IPS-15b (cell line): ENCODE measurements around the gene UBE2M.
A peak's percentile ranks its signal among the peaks of the same experiment; 100 is the strongest.

ENCODE experiments used
- H3K27me3 ChIP-seq: one replicate; pipeline ENCODE4 v1.6.1; 2013; ENCODE audit warnings: low read length; ENCODE audit not compliant: control insufficient read depth, insufficient read depth
- H3K36me3 ChIP-seq: one replicate; pipeline ENCODE4 v1.6.1; 2013; ENCODE audit warnings: low read length; ENCODE audit not compliant: control insufficient read depth, insufficient read depth
- H3K4me1 ChIP-seq: one replicate; pipeline ENCODE4 v1.6.1; 2013; ENCODE audit warnings: mild to moderate bottlenecking, low read length; ENCODE audit not compliant: control insufficient read depth, insufficient read depth
- H3K4me3 ChIP-seq: one replicate; pipeline ENCODE4 v1.5.1; 2013; ENCODE audit warnings: low read depth, low read length
- H3K9ac ChIP-seq: one replicate; pipeline ENCODE4 v1.6.1; 2013; ENCODE audit warnings: low read depth, mild to moderate bottlenecking, low read length
- H3K9me3 ChIP-seq: one replicate; pipeline ENCODE4 v1.6.1; 2013; ENCODE audit warnings: mild to moderate bottlenecking, low read length; ENCODE audit not compliant: control insufficient read depth, insufficient read depth

The UBE2M gene

DNA sequence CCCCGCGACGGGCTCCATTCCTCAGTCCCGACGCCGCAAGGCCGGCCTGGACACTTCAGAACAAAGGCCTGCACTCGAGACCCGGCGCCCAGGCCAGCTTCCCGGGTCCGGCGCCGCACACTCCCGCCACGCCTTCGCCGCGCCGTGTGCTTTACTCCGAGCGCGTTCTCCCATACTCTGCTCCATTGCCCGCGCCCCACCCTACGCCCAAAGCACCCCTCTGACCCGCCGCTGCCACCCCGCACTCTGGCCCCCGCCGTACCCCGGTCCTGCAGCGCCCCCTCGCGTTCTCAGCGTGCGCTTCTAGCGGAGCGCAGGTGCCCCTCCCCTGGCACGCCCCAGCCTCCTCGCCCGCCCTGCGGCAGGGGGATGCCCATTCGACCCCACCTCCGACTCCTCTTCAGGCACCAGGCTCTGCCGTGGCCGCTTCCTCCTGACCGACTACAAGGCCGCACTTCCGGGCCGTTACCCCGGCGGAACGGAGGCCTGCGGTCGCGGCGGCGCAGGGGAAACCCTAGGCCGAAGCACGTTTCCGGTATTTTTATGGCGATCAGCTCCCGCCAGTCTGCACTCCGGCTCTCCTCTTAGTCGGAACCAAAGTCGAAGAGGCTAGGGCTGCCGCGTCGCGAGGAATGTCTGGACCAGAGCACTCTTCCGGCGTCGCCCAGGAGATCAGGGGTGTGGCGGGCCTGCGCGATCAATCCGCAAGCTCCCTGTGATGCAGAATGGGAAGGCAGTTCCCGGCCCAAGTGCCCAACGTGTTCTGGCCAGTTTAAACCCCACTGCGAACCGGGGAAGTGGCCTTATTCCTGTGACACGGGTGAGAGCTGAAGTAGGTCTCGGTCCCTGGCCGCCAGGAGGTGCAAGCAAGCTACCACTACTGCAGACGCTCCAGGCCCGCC, 38.8 kb downstream of the UBE2M start, which contains the start of gene ZBTB45:
Gene ZBTB45, minus strand, starts transcription at position 456 of the 902 bp plus-strand sequence. CDS start 2,137 bp downstream, outside the sequence.
- Histone ChIP-seq H3K4me1 (peaks cover 11% of the 10 kb centered on the region), H3K9ac (peak within 1 kb of the TSS; percentile 94), H3K4me3 (peak within 1 kb of the TSS; percentile 91), H3K9me3 (no peaks in the 10 kb centered on the region), H3K36me3 (peaks cover 12% of the 10 kb centered on the region), H3K27me3 (no peaks in the 10 kb centered on the region)

DNA sequence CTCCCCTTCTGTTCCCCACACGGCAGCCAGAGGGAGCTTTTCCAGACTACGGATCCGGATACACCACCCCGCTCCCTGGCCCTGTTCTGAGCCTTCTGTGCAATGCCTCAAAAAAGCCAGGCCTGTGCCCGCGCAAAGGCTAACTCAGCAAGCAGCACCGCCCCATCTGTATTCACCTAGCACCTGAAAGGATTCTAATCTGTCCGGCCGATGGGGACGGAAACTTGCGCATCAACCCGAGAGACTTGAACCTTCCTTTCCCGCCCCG, 39.4 kb downstream of the UBE2M start:
- Histone ChIP-seq H3K4me1 (peaks cover 14% of the 10 kb centered on the region), H3K36me3 (peaks cover 12% of the 10 kb centered on the region), H3K9ac (peak overlapping the region; percentile 94), H3K27me3 (no peaks in the 10 kb centered on the region), H3K9me3 (no peaks in the 10 kb centered on the region), H3K4me3 (peak overlapping the region; percentile 91)

DNA sequence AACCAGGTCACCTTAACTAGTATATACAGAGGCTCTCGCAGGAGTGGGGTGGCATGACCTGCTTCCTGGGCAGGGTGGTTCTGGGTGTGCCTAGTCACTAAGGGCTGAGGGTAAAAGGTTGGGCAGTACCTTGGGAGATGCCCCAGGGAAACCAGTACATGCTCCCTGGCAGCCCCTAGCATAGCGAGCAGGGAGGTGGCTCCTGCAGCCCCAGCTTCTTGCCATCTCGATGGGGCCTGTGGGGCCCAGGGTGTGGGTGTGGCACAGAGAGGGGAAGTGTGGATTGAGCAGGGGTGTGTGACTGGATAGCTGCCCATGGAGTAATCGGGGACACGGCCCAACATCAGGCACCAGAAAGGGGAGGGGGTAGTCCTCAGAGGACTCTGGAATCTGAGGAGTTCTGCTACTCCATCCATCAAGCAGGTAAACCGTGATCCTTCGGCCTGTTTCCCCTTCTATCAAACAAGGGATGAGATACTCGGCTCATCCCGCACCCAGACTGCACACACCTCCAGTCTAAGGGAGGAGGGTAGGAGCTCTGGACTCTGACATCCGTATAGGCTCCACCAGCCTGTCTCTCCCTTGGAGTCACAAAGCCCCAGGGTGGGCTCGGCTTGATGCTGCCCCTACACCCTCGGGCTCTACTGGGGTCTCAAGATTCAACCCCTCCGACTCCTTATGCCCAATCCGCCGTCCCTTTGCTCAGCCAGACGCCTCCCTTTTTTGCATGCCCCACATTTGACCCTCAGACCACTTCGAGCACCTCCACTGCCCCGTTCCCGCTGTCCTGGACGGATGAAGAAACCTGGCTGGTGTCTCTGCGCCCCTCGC, 39.9 kb downstream of the UBE2M start:
- peaks cover 12% of the 10 kb centered on the region for H3K36me3 ChIP-seq
- H3K27me3 ChIP-seq = no peaks in the 10 kb centered on the region
- peak overlapping the region; percentile 94 for H3K9ac ChIP-seq
- peaks cover 14% of the 10 kb centered on the region for H3K4me1 ChIP-seq
- H3K4me3 ChIP-seq = peak overlapping the region; percentile 91
- H3K9me3 ChIP-seq = no peaks in the 10 kb centered on the region

DNA sequence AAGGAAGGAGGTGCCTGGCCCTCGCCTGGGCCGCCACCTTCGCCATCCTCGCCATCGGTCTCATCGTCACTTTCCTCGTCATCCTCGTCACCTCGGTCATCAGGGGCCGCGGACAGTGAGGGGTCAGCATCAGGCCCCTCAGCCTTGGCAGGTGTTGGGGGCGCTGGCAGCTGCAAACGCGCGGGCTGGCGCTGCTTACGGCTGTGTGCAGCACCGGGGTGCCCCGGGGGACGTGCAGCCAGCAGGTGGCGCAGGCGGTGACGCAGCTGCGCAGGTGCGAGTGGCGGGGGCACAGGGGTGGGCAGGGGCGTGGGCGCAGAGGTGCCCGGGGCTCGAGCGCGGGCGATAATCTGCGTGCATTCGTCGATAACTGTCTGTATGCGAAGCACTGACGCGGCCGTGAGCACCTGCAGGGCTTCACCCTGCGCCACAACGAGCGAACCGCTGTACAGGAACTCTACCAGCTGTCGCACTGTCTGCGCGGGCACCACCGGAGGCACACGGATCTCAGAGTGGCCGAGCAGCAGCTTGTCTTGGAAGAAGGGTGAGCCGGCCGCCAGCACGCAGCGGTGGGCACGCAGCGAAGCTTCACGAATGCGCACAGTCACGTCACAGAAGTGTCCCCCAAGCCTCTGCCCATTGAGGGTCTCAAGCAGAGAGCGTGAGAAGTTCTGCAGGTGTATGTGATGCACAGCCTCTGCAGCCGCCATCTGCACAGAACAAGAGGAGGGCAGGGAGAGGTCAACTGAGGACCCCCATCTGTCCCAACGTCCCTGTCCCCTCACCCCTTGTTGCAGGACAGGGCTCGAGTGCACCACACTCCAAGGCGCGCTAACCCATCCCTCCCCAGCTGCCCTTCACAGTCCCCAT, 41.2 kb downstream of the UBE2M start:
- no peak overlapping the region for H3K9ac ChIP-seq
- H3K9me3 ChIP-seq = no peaks in the 10 kb centered on the region
- H3K36me3 ChIP-seq = peaks cover 12% of the 10 kb centered on the region
- H3K4me3 ChIP-seq = no peak overlapping the region
- peaks cover 14% of the 10 kb centered on the region for H3K4me1 ChIP-seq
- H3K27me3 ChIP-seq = no peaks in the 10 kb centered on the region

DNA sequence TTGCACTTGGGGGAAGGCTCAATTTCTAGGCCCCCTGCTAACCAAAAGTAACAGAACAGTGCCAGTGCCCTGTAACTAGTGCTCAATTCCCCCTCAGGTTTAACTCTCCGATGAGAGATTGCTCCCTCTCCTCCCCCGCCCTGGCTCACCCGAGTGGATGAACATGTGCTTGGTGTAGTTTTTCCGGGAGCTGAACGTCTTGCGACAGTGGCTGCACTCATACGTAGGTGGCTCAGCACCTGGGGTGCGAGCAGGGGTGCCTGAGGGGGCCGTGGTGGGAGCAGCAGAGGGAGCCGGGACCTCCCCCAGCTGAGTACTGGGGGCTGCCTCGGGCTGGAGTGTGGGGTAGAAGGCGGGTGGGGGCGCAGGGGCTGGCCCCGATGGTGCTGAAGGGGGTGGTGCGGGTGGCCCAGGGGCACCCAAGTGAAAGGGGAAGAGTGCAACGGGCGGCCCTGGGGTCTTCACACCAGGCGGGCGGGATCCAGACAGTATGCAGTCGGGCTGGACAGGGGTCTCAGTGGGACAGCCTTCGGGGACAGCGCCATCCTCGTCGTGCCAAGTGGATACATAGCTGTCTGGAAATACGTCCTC, 42.1 kb downstream of the UBE2M start:
- no peak overlapping the region for H3K9ac ChIP-seq
- H3K36me3 ChIP-seq = peaks cover 12% of the 10 kb centered on the region
- H3K4me3 ChIP-seq = no peak overlapping the region
- H3K9me3 ChIP-seq = no peaks in the 10 kb centered on the region
- H3K4me1 ChIP-seq = peaks cover 11% of the 10 kb centered on the region
- no peaks in the 10 kb centered on the region for H3K27me3 ChIP-seq

DNA sequence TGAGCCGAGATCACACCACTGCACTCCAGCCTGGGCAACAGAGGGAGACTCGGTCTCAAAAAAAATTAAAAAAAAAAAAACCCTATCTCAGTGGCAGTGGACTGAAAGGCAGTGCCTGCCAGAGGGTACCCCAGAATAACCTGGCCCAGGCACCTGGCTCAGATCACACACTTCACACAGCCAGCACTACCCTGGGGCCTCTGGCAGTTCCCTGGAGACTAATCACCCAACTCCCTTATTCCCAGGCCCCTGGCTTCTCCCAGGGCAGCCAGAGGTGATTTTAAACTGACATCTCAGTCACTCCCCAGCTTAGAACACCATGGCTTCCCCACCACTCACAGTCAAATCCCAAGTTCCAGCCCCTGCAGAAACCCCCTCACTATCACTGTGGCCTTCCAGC, 43.2 kb downstream of the UBE2M start:
- H3K9me3 ChIP-seq = no peaks in the 10 kb centered on the region
- H3K9ac ChIP-seq = no peak overlapping the region
- no peak overlapping the region for H3K4me3 ChIP-seq
- H3K27me3 ChIP-seq = no peaks in the 10 kb centered on the region
- peaks cover 9% of the 10 kb centered on the region for H3K4me1 ChIP-seq
- peaks cover 12% of the 10 kb centered on the region for H3K36me3 ChIP-seq

DNA sequence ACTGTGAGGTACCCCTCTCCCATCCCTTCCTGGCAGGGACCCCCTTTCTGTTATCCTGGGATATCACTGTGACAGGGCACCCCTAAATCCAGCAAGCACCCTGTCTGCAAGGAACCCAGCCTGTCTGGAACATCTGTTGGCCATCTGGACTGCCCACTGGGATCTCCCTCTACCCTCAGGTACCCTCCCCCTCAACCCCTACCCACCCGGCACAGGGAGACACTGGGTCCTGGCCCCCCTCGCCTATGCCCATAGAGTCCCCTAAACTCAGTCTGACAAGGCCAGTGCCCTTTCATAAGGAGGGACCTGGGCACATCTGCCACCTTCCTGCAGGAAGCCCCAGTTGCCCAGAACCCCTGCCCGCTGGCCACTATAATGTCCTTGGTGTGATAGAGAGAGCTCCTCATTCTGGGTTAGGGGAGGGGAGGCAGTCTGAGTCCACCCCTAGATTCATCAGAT, 43.8 kb downstream of the UBE2M start:
- H3K4me3 ChIP-seq = peak overlapping the region; percentile 87
- peak overlapping the region; percentile 79 for H3K9ac ChIP-seq
- H3K4me1 ChIP-seq = peaks cover 9% of the 10 kb centered on the region
- H3K27me3 ChIP-seq = no peaks in the 10 kb centered on the region
- peaks cover 12% of the 10 kb centered on the region for H3K36me3 ChIP-seq
- H3K9me3 ChIP-seq = no peaks in the 10 kb centered on the region

DNA sequence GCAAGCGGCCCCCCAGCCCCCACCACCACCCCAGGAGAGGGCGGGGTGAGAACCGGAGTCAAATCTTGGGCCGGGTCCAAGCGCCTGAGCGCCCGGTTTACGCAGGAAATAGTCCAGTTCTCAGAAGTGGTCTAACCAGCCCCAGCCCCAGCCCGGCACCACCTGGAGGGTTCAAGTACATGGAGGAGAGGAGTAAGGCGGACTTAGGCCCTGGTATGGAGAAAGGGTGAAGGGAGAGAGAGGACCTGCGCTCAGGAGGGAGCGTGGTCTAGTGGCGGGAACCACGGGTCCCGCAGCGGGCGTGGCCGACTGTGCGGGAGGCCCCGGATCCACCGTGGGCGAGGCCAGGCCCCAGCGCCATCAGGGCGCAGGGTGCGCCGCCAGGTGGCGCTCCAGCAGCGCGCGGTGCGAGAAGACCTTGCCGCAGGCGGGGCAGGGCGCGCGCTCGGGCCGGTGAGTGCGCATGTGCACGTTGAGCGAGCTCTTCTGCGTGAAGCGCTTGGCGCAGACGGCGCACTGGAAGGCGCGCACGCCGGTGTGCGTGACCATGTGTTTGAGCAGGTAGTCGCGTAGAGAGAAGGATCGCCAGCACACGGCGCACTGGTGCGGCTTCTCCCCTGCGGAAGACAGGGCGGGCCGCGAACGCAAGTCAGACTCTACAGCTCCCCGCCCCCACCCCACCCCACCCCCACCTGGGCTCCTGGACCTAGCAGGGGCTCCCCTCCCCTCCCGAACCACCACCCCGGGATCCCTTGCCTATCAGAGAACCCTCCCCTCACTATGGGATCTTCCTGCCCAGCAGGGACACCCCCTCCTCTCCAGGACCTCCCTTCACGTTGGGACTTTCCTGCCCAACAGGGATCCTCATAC, 44.5 kb downstream of the UBE2M start:
- peak overlapping the region; percentile 87 for H3K4me3 ChIP-seq
- peak overlapping the region; percentile 79 for H3K9ac ChIP-seq
- no peaks in the 10 kb centered on the region for H3K9me3 ChIP-seq
- peaks cover 12% of the 10 kb centered on the region for H3K36me3 ChIP-seq
- H3K4me1 ChIP-seq = peaks cover 9% of the 10 kb centered on the region
- H3K27me3 ChIP-seq = no peaks in the 10 kb centered on the region

DNA sequence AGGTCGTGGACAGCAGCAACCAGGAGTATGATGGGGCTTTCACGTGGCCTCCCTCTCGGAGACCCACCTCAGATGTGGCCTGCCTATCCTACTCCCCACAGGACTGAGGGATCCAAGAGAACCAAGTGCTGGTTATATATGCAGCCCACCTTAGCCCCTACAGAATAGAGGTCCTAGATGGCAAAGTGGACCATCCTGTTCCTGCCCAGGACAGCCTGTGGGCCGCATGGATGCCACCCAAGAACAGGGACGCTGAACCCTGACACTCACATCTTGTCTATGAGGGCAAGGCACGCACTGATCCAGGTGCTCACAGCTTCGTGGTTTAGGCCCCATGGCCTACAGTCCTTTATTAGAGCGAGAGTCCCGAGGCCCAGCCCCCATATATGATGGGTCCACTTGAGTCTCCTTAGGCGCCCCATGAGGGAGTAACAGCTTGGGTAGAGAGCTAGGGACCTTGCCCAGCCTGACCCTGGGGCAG, 45.2 kb downstream of the UBE2M start:
- Histone ChIP-seq H3K9ac (peak overlapping the region; percentile 28), H3K27me3 (no peaks in the 10 kb centered on the region), H3K36me3 (peaks cover 12% of the 10 kb centered on the region), H3K4me3 (no peak overlapping the region), H3K4me1 (peaks cover 9% of the 10 kb centered on the region), H3K9me3 (no peaks in the 10 kb centered on the region)

DNA sequence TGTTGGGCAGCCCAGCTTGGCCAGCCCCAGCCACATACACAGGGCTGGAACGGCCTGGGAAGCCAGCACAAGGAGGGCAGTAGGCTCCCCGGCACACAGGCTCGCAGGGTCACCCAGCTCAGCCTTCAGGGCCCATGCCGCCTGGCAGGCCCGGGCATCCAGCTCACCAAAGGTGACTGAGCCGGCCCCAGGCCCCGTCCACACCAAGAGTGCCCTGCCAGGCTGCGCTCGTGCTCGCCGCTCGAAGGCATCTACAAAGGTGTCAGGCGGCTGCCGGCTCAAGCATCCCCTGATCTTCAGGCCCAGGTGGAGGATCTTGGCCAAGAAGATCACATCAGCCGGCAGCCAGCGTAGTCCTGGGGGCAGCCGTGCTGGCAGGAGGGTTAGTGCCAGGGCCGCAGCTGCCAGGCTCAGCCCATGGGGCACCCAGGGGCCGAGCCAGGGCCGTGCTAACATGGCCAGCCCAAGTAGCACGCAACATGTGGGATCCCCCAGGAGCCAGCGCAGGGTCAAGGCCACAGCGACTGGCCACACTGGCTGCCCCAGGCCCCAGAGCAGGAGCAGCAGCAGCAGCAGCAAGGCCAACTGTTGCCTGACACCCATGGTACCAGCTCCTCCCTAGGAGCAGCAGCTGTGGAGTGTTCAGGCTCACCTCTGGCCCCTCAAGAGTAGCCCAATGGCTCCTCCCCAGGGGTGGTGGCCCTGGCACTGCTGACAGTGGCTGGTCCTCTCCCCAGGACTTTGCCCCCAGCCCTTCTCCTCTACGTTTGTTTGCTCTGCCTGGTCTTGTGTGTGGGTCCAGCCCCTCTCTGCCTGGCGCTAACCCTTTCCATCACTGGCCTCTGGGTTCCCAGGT, 46.8 kb downstream of the UBE2M start, which contains the start of gene SLC27A5:
Gene SLC27A5, minus strand, starts transcription at position 640 of the 856 bp plus-strand sequence. Its CDS starts 37 bp downstream, at position 603.
- Histone ChIP-seq H3K9me3 (no peaks in the 10 kb centered on the region), H3K36me3 (peaks cover 5% of the 10 kb centered on the region), H3K9ac (no peak within 1 kb of the TSS), H3K27me3 (no peaks in the 10 kb centered on the region), H3K4me3 (no peak within 1 kb of the TSS), H3K4me1 (peaks cover 6% of the 10 kb centered on the region)
